SU-DHL-6 (cell line): Measurements from ENCODE around the gene FZD7.

Experiments
- EZH2phosphoT487 ChIP-seq: fragments of 200-600 bp; sonication (generic), shearing (Covaris generic); conservative IDR thresholded peaks from 2 replicates; pipeline ENCODE4 v1.6.1; 2018; ENCODE audit warnings: mild to moderate bottlenecking, antibody characterized with exemption, low read length, moderate library complexity, mixed read lengths
- TF ChIP-seq, protein P1 (sequence below): fragments of 200-600 bp; sonication (generic); IDR thresholded peaks from one replicate; pipeline ENCODE4 v1.5.1; 2017; ENCODE audit warnings: antibody characterized with exemption, mild to moderate bottlenecking, low read length, moderate library complexity; ENCODE audit not compliant: insufficient read depth, poor library complexity, severe bottlenecking

DNA sequence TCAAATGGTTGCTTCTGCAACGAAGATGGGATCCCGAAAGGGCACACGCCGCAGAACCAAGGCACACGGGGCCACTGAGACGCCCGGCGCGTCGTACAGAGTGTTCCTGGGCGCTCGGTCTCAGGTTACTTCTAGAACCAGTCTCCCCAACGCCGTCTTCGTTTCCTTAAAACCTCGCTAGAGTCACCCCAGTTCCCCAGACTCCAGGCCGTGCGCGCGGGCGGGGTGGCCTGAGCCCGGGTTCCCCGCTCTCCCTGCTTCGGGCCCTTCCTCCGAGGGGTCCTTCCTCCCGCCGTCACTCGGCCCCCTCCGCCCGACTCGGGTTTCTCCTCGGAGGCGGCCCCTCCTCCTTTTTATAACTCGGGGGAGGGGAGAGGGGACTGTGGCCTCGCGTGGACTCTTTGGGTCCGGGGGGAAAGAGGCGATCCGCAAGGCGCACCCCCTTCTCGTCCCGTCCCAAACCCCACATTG is 774 bp upstream of the FZD7 start:
- TF ChIP-seq, protein P1, sequence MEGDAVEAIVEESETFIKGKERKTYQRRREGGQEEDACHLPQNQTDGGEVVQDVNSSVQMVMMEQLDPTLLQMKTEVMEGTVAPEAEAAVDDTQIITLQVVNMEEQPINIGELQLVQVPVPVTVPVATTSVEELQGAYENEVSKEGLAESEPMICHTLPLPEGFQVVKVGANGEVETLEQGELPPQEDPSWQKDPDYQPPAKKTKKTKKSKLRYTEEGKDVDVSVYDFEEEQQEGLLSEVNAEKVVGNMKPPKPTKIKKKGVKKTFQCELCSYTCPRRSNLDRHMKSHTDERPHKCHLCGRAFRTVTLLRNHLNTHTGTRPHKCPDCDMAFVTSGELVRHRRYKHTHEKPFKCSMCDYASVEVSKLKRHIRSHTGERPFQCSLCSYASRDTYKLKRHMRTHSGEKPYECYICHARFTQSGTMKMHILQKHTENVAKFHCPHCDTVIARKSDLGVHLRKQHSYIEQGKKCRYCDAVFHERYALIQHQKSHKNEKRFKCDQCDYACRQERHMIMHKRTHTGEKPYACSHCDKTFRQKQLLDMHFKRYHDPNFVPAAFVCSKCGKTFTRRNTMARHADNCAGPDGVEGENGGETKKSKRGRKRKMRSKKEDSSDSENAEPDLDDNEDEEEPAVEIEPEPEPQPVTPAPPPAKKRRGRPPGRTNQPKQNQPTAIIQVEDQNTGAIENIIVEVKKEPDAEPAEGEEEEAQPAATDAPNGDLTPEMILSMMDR, result no peak
- TF ChIP-seq EZH2phosphoT487, result no peak
